ENCODE data around the gene XYLT1.

DNA sequence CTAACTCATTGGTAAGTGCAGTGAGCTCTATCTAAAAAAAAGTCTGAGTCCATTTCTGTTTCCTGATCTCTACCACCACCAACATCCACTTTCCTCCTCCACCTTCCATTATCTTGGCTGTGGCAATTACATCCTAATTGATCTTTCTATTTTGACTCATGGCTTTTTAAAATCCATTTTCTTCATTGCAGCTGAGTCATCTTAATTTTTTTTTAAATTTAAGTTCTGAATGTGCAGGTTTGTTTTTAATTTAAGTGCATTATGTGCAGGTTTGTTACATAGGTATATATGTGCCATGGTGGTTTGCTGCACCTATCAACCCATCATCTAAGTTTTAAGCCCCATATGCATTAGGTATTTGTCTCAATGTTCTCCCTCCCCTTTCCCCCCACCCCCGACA is 390.7 kb downstream of the XYLT1 start:
- TF ChIP-seq ZNF274 (IDR thresholded peaks at IDR 0.05; ENCODE audit: low read length) (no peak), ZNF274 (tag by site-specific recombination; IDR thresholded peaks at IDR 0.05; ENCODE audit: borderline replicate concordance) (no peak), ZBTB7A (tag by site-specific recombination; IDR thresholded peaks at IDR 0.05; ENCODE audit: low read depth) (no peak), ZNF211 (tag by site-specific recombination; IDR thresholded peaks at IDR 0.05; ENCODE audit: low read depth) (no peak), ZNF433 (tag by site-specific recombination; IDR thresholded peaks at IDR 0.05; ENCODE audit: low read depth) (no peak), SCRT1 (tag by site-specific recombination; IDR thresholded peaks at IDR 0.05; ENCODE audit: borderline replicate concordance) (no peak), ZNF350 (tag by site-specific recombination; IDR thresholded peaks at IDR 0.05) (no peak), SP7 (tag by site-specific recombination; IDR thresholded peaks at IDR 0.05) (no peak), ZEB2 (tag by site-specific recombination; IDR thresholded peaks at IDR 0.05) (no peak), REPIN1 (tag by site-specific recombination; IDR thresholded peaks at IDR 0.05; ENCODE audit: low read depth) (no peak), ZNF311 (tag by site-specific recombination; IDR thresholded peaks at IDR 0.05; ENCODE audit: borderline replicate concordance) (no peak), ZNF48 (tag by site-specific recombination; IDR thresholded peaks at IDR 0.05) (no peak)
- TF ChIP-seq, protein P1, sequence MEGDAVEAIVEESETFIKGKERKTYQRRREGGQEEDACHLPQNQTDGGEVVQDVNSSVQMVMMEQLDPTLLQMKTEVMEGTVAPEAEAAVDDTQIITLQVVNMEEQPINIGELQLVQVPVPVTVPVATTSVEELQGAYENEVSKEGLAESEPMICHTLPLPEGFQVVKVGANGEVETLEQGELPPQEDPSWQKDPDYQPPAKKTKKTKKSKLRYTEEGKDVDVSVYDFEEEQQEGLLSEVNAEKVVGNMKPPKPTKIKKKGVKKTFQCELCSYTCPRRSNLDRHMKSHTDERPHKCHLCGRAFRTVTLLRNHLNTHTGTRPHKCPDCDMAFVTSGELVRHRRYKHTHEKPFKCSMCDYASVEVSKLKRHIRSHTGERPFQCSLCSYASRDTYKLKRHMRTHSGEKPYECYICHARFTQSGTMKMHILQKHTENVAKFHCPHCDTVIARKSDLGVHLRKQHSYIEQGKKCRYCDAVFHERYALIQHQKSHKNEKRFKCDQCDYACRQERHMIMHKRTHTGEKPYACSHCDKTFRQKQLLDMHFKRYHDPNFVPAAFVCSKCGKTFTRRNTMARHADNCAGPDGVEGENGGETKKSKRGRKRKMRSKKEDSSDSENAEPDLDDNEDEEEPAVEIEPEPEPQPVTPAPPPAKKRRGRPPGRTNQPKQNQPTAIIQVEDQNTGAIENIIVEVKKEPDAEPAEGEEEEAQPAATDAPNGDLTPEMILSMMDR (tag by site-specific recombination; IDR thresholded peaks at IDR 0.05): no peak
- TF ChIP-seq, protein P2, sequence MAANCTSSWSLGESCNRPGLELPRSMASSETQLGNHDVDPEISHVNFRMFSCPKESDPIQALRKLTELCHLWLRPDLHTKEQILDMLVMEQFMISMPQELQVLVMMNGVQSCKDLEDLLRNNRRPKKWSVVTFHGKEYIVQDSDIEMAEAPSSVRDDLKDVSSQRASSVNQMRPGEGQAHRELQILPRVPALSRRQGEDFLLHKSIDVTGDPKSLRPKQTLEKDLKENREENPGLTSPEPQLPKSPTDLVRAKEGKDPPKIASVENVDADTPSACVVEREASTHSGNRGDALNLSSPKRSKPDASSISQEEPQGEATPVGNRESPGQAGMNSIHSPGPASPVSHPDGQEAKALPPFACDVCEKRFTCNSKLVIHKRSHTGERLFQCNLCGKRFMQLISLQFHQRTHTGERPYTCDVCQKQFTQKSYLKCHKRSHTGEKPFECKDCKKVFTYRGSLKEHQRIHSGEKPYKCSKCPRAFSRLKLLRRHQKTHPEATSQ (tag by site-specific recombination; IDR thresholded peaks at IDR 0.05): no peak

Data from HEK293 (cell line).